Activated CD8-positive, alpha-beta memory T cell treated with anti-CD3 and anti-CD28 coated beads, Interleukin-2, amount 10 ng/mL, durations not matched to agents 7 days and 5 days (primary cell): Measurements from ENCODE around the gene OSBPL3. TPM values are rescaled to one million over a fixed set of nuclear protein-coding genes. Genes with fewer than 3 reads are reported as not detected.
"Not testable (repeated sequence)": the region's sequence is repeated elsewhere in the genome, so short reads cannot be mapped to it uniquely, and the experiment has no call there.

ENCODE experiments used
- ATAC-seq: fragments of 150-1000 bp; cut with Tn5 transposase; one replicate; pipeline ENCODE4 v1.10.0; 2021; ENCODE audit warnings: moderate library complexity
- CTCF ChIA-PET: fragments of 350-600 bp; sonication (Branson Sonifier 250); formaldehyde crosslinking; loops from one replicate; lab custom pipeline; 2021; ENCODE audit warnings: antibody characterized with exemption; lab: Charles Lee
- DNase-seq: peaks from one replicate; pipeline ENCODE4 v3.0.0-alpha.2; 2020
- H3K27ac Mint-ChIP-seq: one replicate; pipeline ENCODE4 v1.8.0; 2021; ENCODE audit warnings: mild to moderate bottlenecking, mixed read lengths
- H3K27me3 Mint-ChIP-seq: one replicate; pipeline ENCODE4 v1.8.0; 2021; ENCODE audit warnings: mixed read lengths
- H3K36me3 Mint-ChIP-seq: one replicate; pipeline ENCODE4 v1.8.0; 2021; ENCODE audit warnings: mild to moderate bottlenecking, mixed read lengths
- H3K4me1 Mint-ChIP-seq: one replicate; pipeline ENCODE4 v1.8.0; 2021; ENCODE audit warnings: mixed read lengths
- H3K4me3 Mint-ChIP-seq: one replicate; pipeline ENCODE4 v1.8.0; 2021; ENCODE audit warnings: mild to moderate bottlenecking, moderate library complexity, mixed read lengths
- H3K9me3 Mint-ChIP-seq: one replicate; pipeline ENCODE4 v1.8.0; 2022; ENCODE audit warnings: low read depth, mixed read lengths
- total RNA-seq, 2 experiments: library from RNA; stranded (reverse); gene quantifications; one replicate each; pipeline ENCODE4 v1.2.3, GENCODE V29; 2021

The OSBPL3 gene
- total RNA-seq, 2 experiments from 2014 or later = 98.3 to 133 TPM

DNA sequence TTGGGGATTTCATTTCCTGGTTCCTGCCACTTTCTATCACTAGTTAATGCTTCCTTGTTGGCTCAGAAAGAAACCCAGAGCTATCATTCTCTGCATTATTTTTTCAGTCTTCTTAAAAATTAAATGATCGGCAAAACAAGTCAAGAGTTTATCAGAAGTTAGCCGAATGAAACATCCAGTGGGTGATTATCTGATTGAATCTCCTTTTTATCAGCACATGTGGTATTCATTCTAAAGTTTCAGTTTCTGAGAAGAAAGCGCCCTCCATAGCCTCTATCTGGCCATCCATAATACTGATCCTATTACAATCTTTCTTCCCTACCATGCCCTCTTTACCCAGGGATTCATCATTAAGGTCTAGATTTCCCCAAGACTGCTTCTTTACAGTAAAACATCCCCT is 71.8 kb downstream of the OSBPL3 start:
- H3K9me3 Mint-ChIP-seq = no peaks in the 10 kb centered on the region
- DNase-seq (no peak), ATAC-seq (no peak)
- peaks cover 28% of the 10 kb centered on the region for H3K36me3 Mint-ChIP-seq
- no peak overlapping the region for H3K4me3 Mint-ChIP-seq
- no peaks in the 10 kb centered on the region for H3K27me3 Mint-ChIP-seq
- H3K4me1 Mint-ChIP-seq = peaks cover 43% of the 10 kb centered on the region
- CTCF ChIA-PET = interaction anchor here (1.0 to 7.6 kb wide), 5 partner anchors 9 to 88 kb away, joined by 3 to 69 read pairs (median 3); partner anchors contain the start of gene OSBPL3
- H3K27ac Mint-ChIP-seq = no peak overlapping the region

DNA sequence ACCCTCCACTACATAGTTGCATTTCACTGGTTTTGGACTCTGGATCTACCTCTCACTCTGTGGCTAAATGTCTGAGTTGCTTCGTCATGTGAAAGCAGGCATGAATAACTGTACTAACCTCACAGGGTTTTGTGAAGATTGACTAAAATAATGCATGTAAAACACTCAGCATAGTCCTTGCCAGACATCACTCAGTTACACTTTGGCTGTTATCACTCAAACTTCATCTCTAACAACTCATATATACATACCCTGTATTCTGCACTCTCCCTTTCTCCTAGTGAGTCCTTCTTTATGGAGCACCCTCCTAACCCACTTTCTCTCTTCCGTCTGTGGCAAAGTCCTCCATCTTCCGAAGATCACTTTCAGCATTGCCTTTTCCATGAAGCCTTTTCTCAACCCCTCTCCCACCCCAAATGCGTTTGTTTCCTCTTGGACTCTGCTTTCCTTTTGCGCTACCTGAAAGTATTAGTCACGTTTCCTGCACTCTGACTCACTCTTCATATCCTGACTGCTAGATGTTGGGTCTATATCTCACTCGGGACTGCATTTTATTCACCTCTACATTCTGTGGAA is 72.6 kb downstream of the OSBPL3 start:
- Mint-ChIP-seq H3K27ac (no peak overlapping the region), H3K4me3 (no peak overlapping the region), H3K27me3 (no peaks in the 10 kb centered on the region), H3K36me3 (peaks cover 24% of the 10 kb centered on the region), H3K9me3 (no peaks in the 10 kb centered on the region), H3K4me1 (peaks cover 42% of the 10 kb centered on the region)
- DNase-seq = peak; percentile 69
- peak; percentile 73 for ATAC-seq
- CTCF ChIA-PET = interaction anchor here (1.3 to 7.6 kb wide), 2 partner anchors 72 to 88 kb away, joined by 3 to 69 read pairs; partner anchors contain the start of gene OSBPL3

DNA sequence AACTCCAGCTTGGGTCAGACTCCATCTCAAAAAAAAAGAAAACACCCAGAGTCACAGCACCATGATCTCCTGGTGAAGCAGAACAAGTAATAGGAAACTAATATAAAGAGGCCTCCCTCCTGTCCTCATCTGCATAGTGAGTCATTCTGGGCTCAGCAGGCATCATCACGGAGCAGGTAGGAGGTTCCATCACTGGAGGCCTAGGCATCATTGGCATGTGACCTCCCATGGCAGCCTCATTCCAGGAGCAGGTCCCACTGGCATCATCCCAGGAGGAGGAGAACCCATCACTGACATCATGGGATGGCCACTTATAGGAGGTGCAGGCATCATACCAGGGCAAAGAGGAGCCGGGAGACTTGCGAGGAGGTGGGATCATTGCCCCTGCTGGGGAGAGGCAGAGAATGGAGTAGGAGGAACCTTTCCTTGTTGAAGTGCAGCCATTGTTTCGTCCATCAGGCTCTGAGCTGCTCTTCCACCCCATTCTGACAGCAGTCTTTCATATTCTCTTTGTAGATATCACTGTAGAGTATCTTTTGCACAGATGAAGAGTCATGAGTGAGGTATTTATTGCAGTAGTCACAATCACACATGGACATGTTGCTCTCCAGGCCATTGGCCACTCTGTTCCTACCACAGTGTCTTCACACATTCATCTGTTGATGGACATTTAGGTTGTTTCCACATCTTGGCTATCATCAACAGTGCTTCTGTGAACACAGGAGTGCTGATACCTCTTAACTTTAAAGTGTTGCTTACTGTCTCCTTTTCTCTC is 73.8 kb downstream of the OSBPL3 start:
- H3K4me1 Mint-ChIP-seq = peaks cover 41% of the 10 kb centered on the region
- peaks cover 24% of the 10 kb centered on the region for H3K36me3 Mint-ChIP-seq
- no peak overlapping the region for H3K27ac Mint-ChIP-seq
- H3K4me3 Mint-ChIP-seq = no peak overlapping the region
- ATAC-seq (no peak), DNase-seq (no peak)
- no peaks in the 10 kb centered on the region for H3K27me3 Mint-ChIP-seq
- CTCF ChIA-PET = no interaction called here
- H3K9me3 Mint-ChIP-seq = no peaks in the 10 kb centered on the region

DNA sequence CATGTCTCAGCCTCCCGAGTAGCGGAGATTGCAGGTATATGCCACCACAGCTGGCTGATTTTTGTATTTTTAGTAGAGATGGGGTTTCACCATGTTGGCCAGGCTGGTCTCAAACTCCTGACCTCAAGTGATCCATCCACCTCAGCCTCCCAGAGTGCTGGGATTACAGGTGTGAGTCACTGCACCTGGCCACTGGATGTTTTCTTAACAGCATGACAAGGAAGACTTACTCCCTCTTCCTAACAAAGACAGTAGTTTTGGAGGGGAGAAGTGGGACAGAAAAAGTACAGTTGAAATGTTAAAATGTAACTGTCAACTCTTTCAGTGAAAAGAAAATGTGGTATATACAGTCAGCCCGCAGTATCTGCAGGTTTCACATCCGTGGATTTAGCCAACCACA is 76.0 kb downstream of the OSBPL3 start:
- H3K4me3 Mint-ChIP-seq, H3K27me3 Mint-ChIP-seq, DNase-seq, H3K27ac Mint-ChIP-seq, ATAC-seq, H3K9me3 Mint-ChIP-seq: not testable (repeated sequence)
- peaks cover 19% of the 10 kb centered on the region for H3K36me3 Mint-ChIP-seq
- H3K4me1 Mint-ChIP-seq = peaks cover 44% of the 10 kb centered on the region
- CTCF ChIA-PET = interaction anchor here (1.3 to 1.7 kb wide), 2 partner anchors 8 to 84 kb away, joined by 4 to 5 read pairs; no protein-coding TSS in a partner anchor

DNA sequence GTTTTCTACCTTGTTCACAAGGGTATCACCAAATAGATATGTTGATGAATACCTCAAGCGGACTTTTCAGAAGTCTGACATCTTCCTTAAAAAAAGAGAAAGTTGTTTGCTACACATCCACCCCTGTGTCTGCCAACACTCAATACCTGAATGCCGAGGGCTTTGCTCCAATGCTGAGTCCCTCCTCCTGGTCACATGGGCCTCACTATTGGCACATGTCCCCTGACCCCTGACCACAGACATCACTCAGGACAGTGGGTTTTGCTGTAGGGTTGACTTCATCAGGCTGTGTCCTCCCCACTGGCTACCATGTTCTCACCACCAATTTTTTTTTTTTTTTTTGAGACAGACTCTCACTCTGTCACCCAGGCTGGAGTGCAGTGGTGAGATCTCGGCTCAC is 76.4 kb downstream of the OSBPL3 start:
- H3K4me1 Mint-ChIP-seq = peaks cover 48% of the 10 kb centered on the region
- CTCF ChIA-PET = no interaction called here
- H3K4me3 Mint-ChIP-seq = no peak overlapping the region
- ATAC-seq (no peak), DNase-seq (no peak)
- no peaks in the 10 kb centered on the region for H3K27me3 Mint-ChIP-seq
- H3K36me3 Mint-ChIP-seq = peaks cover 19% of the 10 kb centered on the region
- no peak overlapping the region for H3K27ac Mint-ChIP-seq
- no peaks in the 10 kb centered on the region for H3K9me3 Mint-ChIP-seq

DNA sequence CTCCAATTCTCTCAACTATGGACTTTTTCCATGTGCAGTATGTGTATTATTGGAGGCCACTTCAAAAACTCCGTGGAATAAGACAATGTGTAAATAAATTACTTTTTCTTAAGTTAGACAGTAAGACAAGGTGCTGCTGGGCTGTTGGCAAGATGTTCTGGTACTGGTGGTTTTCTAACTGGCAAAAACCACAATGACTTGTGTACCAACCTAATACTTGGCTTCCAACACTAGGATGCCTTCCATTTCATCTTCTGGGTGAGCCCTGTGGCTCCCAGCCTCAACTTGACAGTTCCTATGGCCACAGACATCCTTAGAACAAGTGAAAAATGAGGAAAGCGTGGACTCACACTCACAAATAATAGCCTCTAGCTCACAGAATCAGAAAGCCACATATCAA is 77.0 kb downstream of the OSBPL3 start:
- DNase-seq = no peak
- Mint-ChIP-seq H3K4me3 (no peak overlapping the region), H3K27ac (no peak overlapping the region), H3K27me3 (no peaks in the 10 kb centered on the region), H3K4me1 (peaks cover 54% of the 10 kb centered on the region), H3K36me3 (peaks cover 19% of the 10 kb centered on the region), H3K9me3 (no peaks in the 10 kb centered on the region)
- CTCF ChIA-PET = no interaction called here
- no peak for ATAC-seq

DNA sequence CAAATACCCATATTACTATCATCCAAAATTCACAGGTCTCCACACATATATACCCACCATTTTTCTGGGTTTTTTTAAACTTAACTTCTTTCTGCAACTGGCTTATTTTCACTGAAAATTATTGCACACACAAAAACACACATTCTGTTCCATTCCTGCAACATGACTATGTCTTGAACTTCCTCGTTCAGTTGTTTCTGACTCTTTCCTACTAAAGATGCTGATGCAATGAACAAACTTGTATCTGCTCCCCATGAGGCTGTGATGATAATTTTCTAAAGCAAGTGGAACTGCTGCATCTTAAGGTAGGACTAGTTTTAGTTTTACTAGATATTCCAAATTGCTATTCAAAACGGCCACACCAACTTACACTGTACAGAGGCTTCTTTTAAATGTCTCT is 77.7 kb downstream of the OSBPL3 start:
- H3K27me3 Mint-ChIP-seq = no peaks in the 10 kb centered on the region
- DNase-seq (no peak), ATAC-seq (no peak)
- H3K36me3 Mint-ChIP-seq = peaks cover 19% of the 10 kb centered on the region
- H3K27ac Mint-ChIP-seq = no peak overlapping the region
- no peaks in the 10 kb centered on the region for H3K9me3 Mint-ChIP-seq
- peaks cover 58% of the 10 kb centered on the region for H3K4me1 Mint-ChIP-seq
- CTCF ChIA-PET = no interaction called here
- no peak overlapping the region for H3K4me3 Mint-ChIP-seq

DNA sequence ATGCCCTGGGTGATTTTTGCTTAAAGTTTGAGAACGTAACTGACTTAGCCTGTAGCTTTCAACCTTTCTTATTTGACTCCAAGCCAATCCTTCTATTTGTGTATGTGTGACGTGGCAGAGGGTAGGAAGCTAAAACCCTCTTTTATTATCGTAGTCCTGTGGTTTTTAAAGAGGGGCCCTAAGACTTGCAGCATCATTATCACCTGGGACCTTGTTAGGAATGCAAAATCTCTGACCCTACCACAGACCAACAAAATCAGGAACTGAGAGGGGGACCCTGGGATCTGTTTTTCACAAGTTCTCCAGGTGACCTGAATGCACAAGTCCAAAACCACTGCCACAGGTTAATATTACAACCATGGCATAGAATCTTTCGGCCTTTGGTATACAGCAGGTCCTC is 80.1 kb downstream of the OSBPL3 start:
- Mint-ChIP-seq H3K4me3 (no peak overlapping the region), H3K27ac (peak overlapping the region; percentile 61), H3K36me3 (peaks cover 12% of the 10 kb centered on the region), H3K27me3 (no peaks in the 10 kb centered on the region), H3K9me3 (no peaks in the 10 kb centered on the region), H3K4me1 (peaks cover 77% of the 10 kb centered on the region)
- ATAC-seq (no peak), DNase-seq (no peak)
- CTCF ChIA-PET = interaction anchor here (1.2 to 3.0 kb wide), 4 partner anchors 46 to 170 kb away, joined by 3 to 13 read pairs (median 4); no protein-coding TSS in a partner anchor

DNA sequence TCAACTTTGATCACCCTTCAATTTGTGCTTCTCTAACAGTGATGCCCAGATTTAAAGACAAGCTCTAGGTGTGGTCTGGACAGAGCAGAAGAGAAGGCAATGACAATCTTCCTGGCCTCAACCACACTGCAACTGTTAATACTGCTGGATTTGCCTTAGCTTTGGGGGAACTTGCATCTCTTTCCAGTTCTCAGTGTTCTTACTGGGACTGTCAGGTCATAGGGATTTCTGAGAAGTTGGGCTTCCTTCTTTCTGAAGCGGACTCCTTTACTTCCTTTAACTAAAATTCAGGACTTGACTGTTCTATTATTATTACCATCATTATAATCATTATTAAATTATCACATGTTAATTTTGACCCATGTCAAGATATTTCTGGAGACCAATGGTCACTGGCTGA is 80.8 kb downstream of the OSBPL3 start:
- ATAC-seq = no peak

DNA sequence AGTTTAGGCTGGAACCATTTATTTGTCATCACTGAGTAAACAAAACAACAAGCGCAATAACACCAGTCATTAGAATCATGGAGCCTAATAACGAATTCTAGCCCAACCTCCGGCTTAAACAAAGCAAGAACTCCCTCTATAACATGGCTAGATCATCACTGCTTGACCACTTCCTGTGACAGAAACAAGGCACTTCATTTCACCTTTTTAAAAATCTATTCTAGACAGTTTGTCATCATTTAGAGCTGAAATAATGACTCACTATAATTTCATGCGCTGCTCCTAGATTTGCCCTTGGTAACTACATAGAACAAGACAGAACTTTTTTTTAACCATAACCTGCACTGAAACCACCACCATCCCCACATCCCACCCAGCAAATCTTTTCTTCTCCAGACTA is 81.3 kb downstream of the OSBPL3 start:
- CTCF ChIA-PET = interaction anchor here (0.8 to 3.0 kb wide), 5 partner anchors 15 to 83 kb away, joined by 3 to 13 read pairs (median 7); no protein-coding TSS in a partner anchor
- H3K4me3 Mint-ChIP-seq = peak overlapping the region; percentile 31
- peak overlapping the region; percentile 82 for H3K27ac Mint-ChIP-seq
- H3K27me3 Mint-ChIP-seq = no peaks in the 10 kb centered on the region
- H3K36me3 Mint-ChIP-seq = peaks cover 8% of the 10 kb centered on the region
- ATAC-seq (peak; percentile 85), DNase-seq (no peak)
- peaks cover 78% of the 10 kb centered on the region for H3K4me1 Mint-ChIP-seq
- no peaks in the 10 kb centered on the region for H3K9me3 Mint-ChIP-seq

More for the DNA sequence above, 80.8 kb downstream of the OSBPL3 start:
- H3K4me3 Mint-ChIP-seq = peak overlapping the region; percentile 31
- H3K9me3 Mint-ChIP-seq = no peaks in the 10 kb centered on the region
- peak overlapping the region; percentile 82 for H3K27ac Mint-ChIP-seq
- no peaks in the 10 kb centered on the region for H3K27me3 Mint-ChIP-seq
- no peak for DNase-seq
- CTCF ChIA-PET = interaction anchor here (0.8 to 3.0 kb wide), 5 partner anchors 14 to 83 kb away, joined by 3 to 13 read pairs (median 7); no protein-coding TSS in a partner anchor
- peaks cover 8% of the 10 kb centered on the region for H3K36me3 Mint-ChIP-seq
- H3K4me1 Mint-ChIP-seq = peaks cover 81% of the 10 kb centered on the region

DNA sequence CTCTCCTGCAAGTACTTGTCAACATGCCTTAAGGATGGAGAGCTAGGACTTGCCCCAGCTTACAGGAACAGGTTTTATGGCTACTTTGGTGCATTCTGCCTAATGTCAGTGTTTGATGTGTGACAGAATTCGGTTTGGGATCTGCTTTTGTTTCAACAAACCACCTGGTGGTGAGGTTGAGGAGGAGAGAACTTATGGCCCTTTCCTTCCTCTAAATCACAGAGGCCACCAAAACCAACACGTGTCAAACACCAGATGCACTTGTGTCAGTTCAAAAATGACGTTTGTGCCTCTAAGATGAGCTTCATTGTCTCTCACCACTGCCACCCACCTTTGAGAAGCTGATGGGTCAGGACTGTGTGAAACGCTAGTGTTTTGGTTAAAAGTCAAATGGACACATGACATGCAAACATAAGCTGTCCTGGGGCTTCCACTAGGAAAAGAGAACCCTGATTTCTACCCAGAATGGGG is 83.9 kb downstream of the OSBPL3 start:
- CTCF ChIA-PET = interaction anchor here (0.5 to 2.3 kb wide), 19 partner anchors 9 to 1332 kb away, joined by 3 to 14 read pairs (median 4); partner anchors contain the start of gene OSBPL3

DNA sequence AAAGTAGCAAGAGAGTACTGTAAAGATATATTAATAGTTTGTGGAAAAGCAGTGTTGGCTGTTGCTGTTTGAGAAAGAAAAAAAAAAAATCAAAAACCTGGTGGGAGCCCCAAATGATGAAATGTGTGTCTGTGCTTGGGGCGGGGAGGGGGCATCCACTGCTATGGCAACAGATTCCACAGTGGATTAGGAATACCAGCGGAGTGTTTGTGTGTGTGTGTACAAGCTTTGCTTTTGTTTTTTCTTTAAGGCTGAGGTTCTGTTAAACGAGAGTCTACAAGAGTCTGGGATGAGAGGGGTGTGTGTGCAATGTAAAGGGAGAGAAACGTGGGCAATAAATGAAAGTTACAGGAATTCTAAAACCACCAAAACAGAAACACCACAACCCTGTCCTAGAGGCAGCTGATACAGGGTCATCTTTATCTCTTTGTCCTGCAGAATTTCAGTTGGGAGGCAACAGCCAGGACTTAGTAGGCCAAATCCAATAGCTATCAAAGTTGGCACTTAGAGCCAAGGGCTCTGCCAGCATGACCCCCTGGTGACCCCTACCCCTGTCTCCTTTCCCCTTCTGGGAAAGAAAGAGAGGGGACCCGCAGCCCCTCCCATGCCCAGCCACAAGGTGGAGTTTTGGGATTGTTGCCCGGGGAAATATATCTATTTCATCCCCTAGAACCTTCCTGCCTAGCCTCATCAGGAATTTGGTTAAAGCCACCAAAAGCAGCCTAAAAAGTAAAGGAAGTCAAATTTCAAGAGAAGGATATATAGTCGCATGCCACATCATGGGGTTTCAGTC is 85.4 kb downstream of the OSBPL3 start:
- H3K4me3 Mint-ChIP-seq = no peak overlapping the region
- no peaks in the 10 kb centered on the region for H3K9me3 Mint-ChIP-seq
- H3K4me1 Mint-ChIP-seq = peaks cover 52% of the 10 kb centered on the region
- CTCF ChIA-PET = interaction anchor here (1.3 to 2.3 kb wide), 4 partner anchors 15 to 85 kb away, joined by 3 to 14 read pairs (median 8); partner anchors contain the start of gene OSBPL3
- ATAC-seq (no peak), DNase-seq (no peak)
- no peak overlapping the region for H3K27ac Mint-ChIP-seq
- H3K36me3 Mint-ChIP-seq = peaks cover 27% of the 10 kb centered on the region
- no peaks in the 10 kb centered on the region for H3K27me3 Mint-ChIP-seq

More for the DNA sequence above, 83.9 kb downstream of the OSBPL3 start:
- DNase-seq (peak; percentile 70), ATAC-seq (peak; percentile 52)
- H3K27me3 Mint-ChIP-seq = no peaks in the 10 kb centered on the region
- no peaks in the 10 kb centered on the region for H3K9me3 Mint-ChIP-seq
- H3K4me1 Mint-ChIP-seq = peaks cover 61% of the 10 kb centered on the region
- no peak overlapping the region for H3K4me3 Mint-ChIP-seq
- peaks cover 13% of the 10 kb centered on the region for H3K36me3 Mint-ChIP-seq
- H3K27ac Mint-ChIP-seq = peak overlapping the region; percentile 77
